ENCODE measurements around the gene BPIFA3. TPM values are rescaled to one million over a fixed set of nuclear protein-coding genes. Genes with fewer than 3 reads are reported as not detected.

Gene BPIFA3
- total RNA-seq, 2 donors from 2014 or later, result 7.7 TPM; not detected in 1

DNA sequence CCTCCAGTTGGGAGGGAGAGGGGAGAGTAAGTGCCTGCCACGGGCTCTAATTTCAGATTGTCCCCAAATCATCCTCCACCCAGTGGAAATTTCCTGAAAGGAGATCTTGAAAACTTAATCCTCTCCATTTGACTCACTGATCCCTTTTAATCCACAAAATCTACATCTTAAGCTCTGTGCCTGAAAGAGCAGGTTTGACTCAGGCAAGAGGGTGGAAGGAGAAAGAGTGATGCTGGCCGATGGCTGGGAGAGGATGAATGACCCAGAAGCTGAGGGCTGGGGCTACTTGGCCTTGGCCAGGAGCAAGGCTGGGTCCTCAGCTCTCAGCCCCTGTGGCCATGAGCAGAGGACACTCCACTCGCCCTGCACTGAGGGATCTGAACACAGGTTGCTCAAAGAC, 41.1 kb upstream of the BPIFA3 start:
- intact Hi-C loops (cut with DNase I), result no loop called here
- WGBS, result 84% methylated on average over 3 of the region's 3 CpGs

GRCh38 chr20:33177866-33178265, 39.3 kb upstream of the BPIFA3 start:
- Histone ChIP-seq H3K27ac (no peak overlapping the region), H3K4me1 (replicated peaks) (no peaks in the 10 kb centered on the region), H3K36me3 (no peaks in the 10 kb centered on the region), H3K27me3 (replicated peaks; ENCODE audit: insufficient read depth) (no peaks in the 10 kb centered on the region), H3K9me3 (no peaks in the 10 kb centered on the region), H3K4me3 (no peak overlapping the region)
- WGBS, result 59% methylated on average over 9 of the region's 9 CpGs
- DNase-seq (ENCODE audit: low spot score), result no peak
- intact Hi-C loops (cut with DNase I), result no loop called here
- no peak for TF ChIP-seq CTCF (IDR thresholded peaks at IDR 0.05)
- TF ChIP-seq POLR2A (IDR thresholded peaks at IDR 0.05), result no peak
- TF ChIP-seq POLR2AphosphoS5 (IDR thresholded peaks at IDR 0.05), result no peak

More for the DNA sequence above, 41.1 kb upstream of the BPIFA3 start:
- Histone ChIP-seq H3K4me3 (no peak overlapping the region), H3K27ac (no peak overlapping the region), H3K36me3 (no peaks in the 10 kb centered on the region), H3K4me1 (replicated peaks) (no peaks in the 10 kb centered on the region), H3K9me3 (no peaks in the 10 kb centered on the region), H3K27me3 (replicated peaks; ENCODE audit: insufficient read depth) (no peaks in the 10 kb centered on the region)
- DNase-seq (ENCODE audit: low spot score), result no peak
- TF ChIP-seq POLR2A (IDR thresholded peaks at IDR 0.05) (no peak), POLR2AphosphoS5 (IDR thresholded peaks at IDR 0.05) (no peak), CTCF (IDR thresholded peaks at IDR 0.05) (no peak)

- H3K4me1 ChIP-seq (replicated peaks), result no peaks in the 10 kb centered on the region
- H3K4me3 ChIP-seq, result no peak overlapping the region
- intact Hi-C loops (cut with DNase I), result no loop called here
- no peak overlapping the region for H3K27ac ChIP-seq
- no peak for DNase-seq (ENCODE audit: low spot score)
- no peaks in the 10 kb centered on the region for H3K27me3 ChIP-seq (replicated peaks; ENCODE audit: insufficient read depth)
- no peak for TF ChIP-seq POLR2AphosphoS5 (IDR thresholded peaks at IDR 0.05)
- TF ChIP-seq POLR2A (IDR thresholded peaks at IDR 0.05), result no peak
- no peak for TF ChIP-seq CTCF (IDR thresholded peaks at IDR 0.05)
- H3K9me3 ChIP-seq, result no peaks in the 10 kb centered on the region
- WGBS, result 56% methylated on average over 6 of the region's 6 CpGs
- H3K36me3 ChIP-seq, result no peaks in the 10 kb centered on the region
These were observed 38.4 kb upstream of the BPIFA3 start for GRCh38 chr20:33178726-33179125.

DNA sequence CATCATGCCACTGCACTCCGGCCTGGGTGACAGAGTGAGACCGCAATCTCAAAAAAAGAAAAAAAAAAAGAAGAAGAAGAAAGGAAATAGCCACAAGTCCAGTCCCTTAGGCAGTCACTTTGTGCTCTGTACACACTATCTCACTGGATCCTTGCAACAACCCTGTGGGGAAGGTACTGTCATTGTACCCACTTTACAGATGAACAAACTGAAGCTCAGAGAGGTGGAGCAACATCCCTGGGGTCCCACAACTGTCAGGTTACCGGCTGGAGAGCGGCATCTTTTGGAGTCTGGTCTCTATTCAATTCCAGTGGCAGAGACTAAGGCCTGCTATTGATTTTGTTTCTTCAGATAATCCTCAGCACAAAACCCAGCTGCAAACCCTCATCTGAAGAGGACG, 37.0 kb upstream of the BPIFA3 start:
- WGBS, result 86% methylated on average over 5 of the region's 5 CpGs
- TF ChIP-seq POLR2AphosphoS5 (IDR thresholded peaks at IDR 0.05), result no peak
- TF ChIP-seq CTCF (IDR thresholded peaks at IDR 0.05), result no peak
- TF ChIP-seq POLR2A (IDR thresholded peaks at IDR 0.05), result no peak
- no peaks in the 10 kb centered on the region for H3K4me1 ChIP-seq (replicated peaks)
- no peaks in the 10 kb centered on the region for H3K27me3 ChIP-seq (replicated peaks; ENCODE audit: insufficient read depth)
- no peak overlapping the region for H3K4me3 ChIP-seq
- no peaks in the 10 kb centered on the region for H3K9me3 ChIP-seq
- DNase-seq (ENCODE audit: low spot score), result no peak
- H3K27ac ChIP-seq, result no peak overlapping the region
- no peaks in the 10 kb centered on the region for H3K36me3 ChIP-seq
- intact Hi-C loops (cut with DNase I), result no loop called here

- H3K4me1 ChIP-seq (replicated peaks), result no peaks in the 10 kb centered on the region
- TF ChIP-seq POLR2A (IDR thresholded peaks at IDR 0.05) (no peak), POLR2AphosphoS5 (IDR thresholded peaks at IDR 0.05) (no peak), CTCF (IDR thresholded peaks at IDR 0.05) (no peak)
- WGBS, result 88% methylated on average over 1 of the region's 1 CpG
- H3K27ac ChIP-seq, result no peak overlapping the region
- H3K36me3 ChIP-seq, result no peaks in the 10 kb centered on the region
- DNase-seq (ENCODE audit: low spot score), result no peak
- H3K9me3 ChIP-seq, result no peaks in the 10 kb centered on the region
- H3K27me3 ChIP-seq (replicated peaks; ENCODE audit: insufficient read depth), result no peaks in the 10 kb centered on the region
- intact Hi-C loops (cut with DNase I), result no loop called here
- no peak overlapping the region for H3K4me3 ChIP-seq
These were observed 35.6 kb upstream of the BPIFA3 start for GRCh38 chr20:33181482-33182093.

Measured in prostate gland (tissue), 2 donors.